A549 (cell line): Measurements from ENCODE around the gene EFEMP2. TPM values are rescaled to one million over a fixed set of nuclear protein-coding genes. Genes with fewer than 3 reads are reported as not detected.

ENCODE experiments used
- ATAC-seq, 2 experiments: fragments of 200-7000 bp in 1 of 2; fragments of >200 bp in 1 of 2; cut with Nextera tagmentation in 1 of 2; cut with Tn5 transposase in 1 of 2; 3 replicates each; pipeline versions ENCODE4 v1.8.0 to v1.9.1; 2018 to 2020; ENCODE audit warnings: mild to moderate bottlenecking in 1 of 2, moderate library complexity in 1 of 2
- CTCF ChIA-PET: fragments of 300-600 bp; sonication (Branson Sonifier 250); formaldehyde crosslinking; extraction: SDS; loops from one replicate; lab custom pipeline; 2021; ENCODE audit warnings: antibody characterized with exemption, inconsistent platforms; lab: Yijun Ruan, JAX
- POLR2A ChIA-PET: fragments of 350-600 bp; formaldehyde crosslinking; extraction: SDS; loops from one replicate; lab custom pipeline; 2021; ENCODE audit warnings: antibody characterized with exemption, inconsistent platforms; lab: Yijun Ruan, JAX
- DNase-seq, 2 experiments: peaks; one replicate each; pipeline versions ENCODE4 v3.0.0 to v3.0.0-alpha.2; 2011 to 2016; ENCODE audit warnings: low read depth in 1 of 2, low spot score in 1 of 2
- FAIRE-seq: peaks from 2 replicates; lab custom pipeline; 2011; peaks lifted over from hg19 to GRCh38; lab: Jason Lieb, UNC
- H3K27ac ChIP-seq, 2 experiments: fragments of >200 bp; sonication (Bioruptor Twin); formaldehyde crosslinking; 3 replicates each; pipeline ENCODE4 v1.5.1; 2016 to 2017
- H3K4me1 ChIP-seq: fragments of >200 bp; sonication (Bioruptor Twin); formaldehyde crosslinking; 3 replicates; pipeline ENCODE4 v1.6.1; 2016
- H3K4me2 ChIP-seq: fragments of >200 bp; sonication (Bioruptor Twin); formaldehyde crosslinking; 3 replicates; pipeline ENCODE4 v1.6.1; 2016
- H3K4me3 ChIP-seq: fragments of >200 bp; sonication (Bioruptor Twin); formaldehyde crosslinking; 3 replicates; pipeline ENCODE4 v1.5.1; 2016
- H3K9me3 ChIP-seq: fragments of >200 bp; sonication (Bioruptor Twin); formaldehyde crosslinking; 3 replicates; pipeline ENCODE4 v1.6.1; 2016
- CBX2 ChIP-seq: fragments of 200-600 bp; sonication (generic); IDR thresholded peaks from 2 replicates; pipeline ENCODE4 v1.6.1; 2016; ENCODE audit warnings: low read depth, mild to moderate bottlenecking, borderline replicate concordance
- CHD2 ChIP-seq: fragments of 150-350 bp; IDR thresholded peaks from 2 replicates; pipeline ENCODE4 v1.6.1; 2014; ENCODE audit warnings: low read length; ENCODE audit not compliant: partially characterized antibody
- EHMT2 ChIP-seq: fragments of 200-600 bp; sonication (generic); IDR thresholded peaks from 2 replicates; pipeline ENCODE4 v1.6.1; 2016; ENCODE audit warnings: antibody characterized with exemption, low read depth, mild to moderate bottlenecking, moderate library complexity
- EP300 ChIP-seq, 2 experiments: fragments of >200 bp; sonication (Bioruptor Twin); formaldehyde crosslinking; IDR thresholded peaks; 2 replicates in 1 of 2; 3 replicates in 1 of 2; pipeline ENCODE4 v1.6.1; 2016 to 2017
- ESRRA ChIP-seq: fragments of 150-350 bp; IDR thresholded peaks from 2 replicates; pipeline ENCODE4 v1.6.1; 2014; ENCODE audit warnings: mild to moderate bottlenecking, low read length, borderline replicate concordance
- FOSB ChIP-seq: fragments of 250-450 bp; sonication (Bioruptor Pico); IDR thresholded peaks from 2 replicates; pipeline ENCODE4 v1.5.0; 2020; ENCODE audit warnings: mild to moderate bottlenecking, moderate library complexity
- FOXS1 ChIP-seq: fragments of 250-450 bp; sonication (Bioruptor Pico); IDR thresholded peaks from 2 replicates; pipeline ENCODE4 v1.5.0; 2020; ENCODE audit warnings: mild to moderate bottlenecking, moderate library complexity
- GATA3 ChIP-seq: IDR thresholded peaks from 2 replicates; pipeline ENCODE4 v1.6.1; 2012; ENCODE audit warnings: borderline replicate concordance
- HDAC2 ChIP-seq: fragments of 200-600 bp; sonication (generic); IDR thresholded peaks from 2 replicates; pipeline ENCODE4 v1.6.1; 2016
- HEYL ChIP-seq: fragments of 250-450 bp; sonication (Bioruptor Pico); IDR thresholded peaks from 2 replicates; pipeline ENCODE4 v1.8.0; 2021; ENCODE audit warnings: mild to moderate bottlenecking, moderate library complexity
- HOXB5 ChIP-seq: fragments of 250-450 bp; sonication (Bioruptor Pico); IDR thresholded peaks from 2 replicates; pipeline ENCODE4 v1.5.0; 2020; ENCODE audit warnings: mild to moderate bottlenecking, moderate library complexity
- JUNB ChIP-seq: fragments of >200 bp; sonication (Bioruptor Twin); formaldehyde crosslinking; IDR thresholded peaks from 2 replicates; pipeline ENCODE4 v1.6.1; 2016
- KDM1A ChIP-seq: fragments of 200-600 bp; sonication (generic); IDR thresholded peaks from 2 replicates; pipeline ENCODE4 v1.6.1; 2016; ENCODE audit warnings: low read depth, mild to moderate bottlenecking
- KDM5A ChIP-seq: fragments of 200-600 bp; sonication (generic); IDR thresholded peaks from 2 replicates; pipeline ENCODE4 v1.6.1; 2016; ENCODE audit warnings: antibody characterized with exemption, mild to moderate bottlenecking
- MAFK ChIP-seq: fragments of 450-650 bp; IDR thresholded peaks from 2 replicates; pipeline ENCODE4 v1.6.1; 2014; ENCODE audit not compliant: partially characterized antibody
- MAZ ChIP-seq: fragments of 150-350 bp; IDR thresholded peaks from 2 replicates; pipeline ENCODE4 v1.6.1; 2014; ENCODE audit warnings: antibody characterized with exemption, low read depth, low read length, borderline replicate concordance
- MYC ChIP-seq: IDR thresholded peaks from 2 replicates; pipeline ENCODE4 v1.6.1; 2012; ENCODE audit warnings: mild to moderate bottlenecking, inconsistent platforms, low read length, improper control_type of control experiment, borderline replicate concordance
- NR3C1 ChIP-seq: fragments of >200 bp; sonication (Bioruptor Twin); formaldehyde crosslinking; IDR thresholded peaks from 3 replicates; pipeline ENCODE4 v1.6.1; 2017
- POLR2A ChIP-seq: IDR thresholded peaks from 2 replicates; pipeline ENCODE4 v1.6.1; 2012; ENCODE audit warnings: mild to moderate bottlenecking, low read length
- POLR2AphosphoS2 ChIP-seq: conservative IDR thresholded peaks from 2 replicates; pipeline ENCODE4 v1.6.1; 2012; ENCODE audit warnings: low read length, improper control_type of control experiment, inconsistent platforms
- RAD21 ChIP-seq, 2 experiments: fragments of >200 bp in 1 of 2; sonication (Bioruptor Twin) in 1 of 2; formaldehyde crosslinking in 1 of 2; IDR thresholded peaks in 1 of 2; conservative IDR thresholded peaks in 1 of 2; 2 replicates in 1 of 2; 3 replicates in 1 of 2; pipeline ENCODE4 v1.6.1; 2012 to 2018; ENCODE audit warnings: inconsistent platforms in 1 of 2
- RNF2 ChIP-seq: fragments of 200-600 bp; sonication (generic); IDR thresholded peaks from 2 replicates; pipeline ENCODE4 v1.6.1; 2016; ENCODE audit warnings: low read depth, mild to moderate bottlenecking, antibody characterized with exemption, moderate library complexity, borderline replicate concordance
- SMC3 ChIP-seq: fragments of >200 bp; sonication (Bioruptor Twin); formaldehyde crosslinking; IDR thresholded peaks from 3 replicates; pipeline ENCODE4 v1.6.1; 2018; ENCODE audit warnings: inconsistent platforms
- TFCP2L1 ChIP-seq: fragments of 250-450 bp; sonication (Bioruptor Pico); IDR thresholded peaks from 2 replicates; pipeline ENCODE4 v1.5.0; 2021; ENCODE audit warnings: mild to moderate bottlenecking
- ZC3H11A ChIP-seq: fragments of 450-650 bp; IDR thresholded peaks from 2 replicates; pipeline ENCODE4 v1.6.1; 2014; ENCODE audit warnings: antibody characterized with exemption, mild to moderate bottlenecking
- ZNF302 ChIP-seq: fragments of 250-450 bp; sonication (Bioruptor Pico); IDR thresholded peaks from 2 replicates; pipeline ENCODE4 v1.9.0; 2021; ENCODE audit warnings: inconsistent platforms, mild to moderate bottlenecking, moderate library complexity
- ZSCAN20 ChIP-seq: fragments of 250-450 bp; sonication (Bioruptor Pico); IDR thresholded peaks from 2 replicates; pipeline ENCODE4 v1.8.0; 2022; ENCODE audit warnings: mild to moderate bottlenecking, moderate library complexity
- WGBS: methylation state at CpG from one replicate; pipeline ENCODE4 v1.1.6; 2017; ENCODE audit errors: missing lambda C conversion rate; 5-methylcytosine and 5-hydroxymethylcytosine counted together
- polyA plus RNA-seq, 4 experiments: library from polyadenylated mRNA; depleted of rRNA in 3 of 4; stranded (reverse); fragments of >200 nt; fragmentation: RNase III in 1 of 4; extraction: RNeasy Plus Mini Kit Qiagen cat#74134 plus additional on column Dnase treatment in 1 of 4; gene quantifications; 2 replicates in 3 of 4; 3 replicates in 1 of 4; pipeline ENCODE4 v1.2.3, GENCODE V29; 2011 to 2017
- TF ChIP-seq, protein P1 (sequence below): IDR thresholded peaks from 2 replicates; pipeline ENCODE4 v1.6.1; 2012
- TF ChIP-seq, protein P2 (sequence below): fragments of >200 bp; sonication (Bioruptor Twin); formaldehyde crosslinking; IDR thresholded peaks from 2 replicates; pipeline ENCODE4 v1.6.1; 2016
- TF ChIP-seq, protein P3 (sequence below): fragments of 150-350 bp; IDR thresholded peaks from 2 replicates; pipeline ENCODE4 v1.6.1; 2014; ENCODE audit warnings: low read depth, mild to moderate bottlenecking, low read length
- TF ChIP-seq, protein P4 (sequence below): fragments of 250-450 bp; sonication (Bioruptor Pico); IDR thresholded peaks from 2 replicates; pipeline ENCODE4 v1.5.0; 2021; ENCODE audit warnings: mild to moderate bottlenecking, moderate library complexity, borderline replicate concordance
- TF ChIP-seq, protein P5 (sequence below): IDR thresholded peaks from 2 replicates; pipeline ENCODE4 v1.6.1; 2012; ENCODE audit warnings: low read depth, borderline replicate concordance
- TF ChIP-seq, protein P6 (sequence below): IDR thresholded peaks from 2 replicates; pipeline ENCODE4 v1.6.1; 2012
- TF ChIP-seq, protein P7 (sequence below): fragments of 200-600 bp; sonication (generic); IDR thresholded peaks from 2 replicates; pipeline ENCODE4 v1.6.1; 2016; ENCODE audit warnings: antibody characterized with exemption, mild to moderate bottlenecking, moderate library complexity

The EFEMP2 gene
- polyA plus RNA-seq, 2 of the 4 experiments (the other 2 are of a cell fraction), result 1.3 to 1.4 TPM

DNA sequence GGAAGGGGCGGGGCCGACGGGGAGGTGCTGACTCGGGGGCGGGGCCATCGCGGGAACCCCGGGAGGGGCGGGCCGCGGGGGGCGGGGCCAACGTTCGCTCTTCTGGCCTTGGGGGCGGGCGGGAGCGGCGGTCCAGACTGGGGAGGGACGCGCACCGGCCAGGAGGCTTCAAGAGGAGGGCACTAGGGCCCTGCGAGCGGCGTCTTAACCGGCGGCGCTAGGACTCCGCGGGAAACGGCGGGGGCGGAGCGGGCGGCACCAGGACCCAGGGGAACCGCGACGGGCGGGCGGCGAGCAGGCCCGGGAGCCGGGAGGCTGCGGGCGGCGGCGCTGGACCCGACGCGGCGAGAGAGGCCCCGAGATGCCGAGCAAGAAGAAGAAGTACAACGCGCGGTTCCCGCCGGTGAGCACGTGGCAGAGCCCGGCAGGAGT lies 46.6 kb upstream of the EFEMP2 start, which contains the start of gene DRAP1:
Gene DRAP1, plus strand, starts transcription at position 286 of the 432 bp plus-strand sequence. Its CDS starts 76 bp downstream, at position 362.
- FAIRE-seq, result no peak
- peak; percentile 86 to 99 for DNase-seq
- POLR2A ChIA-PET, result interaction anchor here (1.0 to 1.9 kb wide), 3 partner anchors 19 to 31 kb away, joined by 5 to 7 read pairs (median 7); partner anchors contain the start of genes CCDC85B, FIBP and FOSL1
- Histone ChIP-seq H3K4me3 (peak within 1 kb of the TSS; percentile 97), H3K27ac (peak within 1 kb of the TSS; percentile 95 to 100), H3K4me2 (peak within 1 kb of the TSS; percentile 98), H3K9me3 (no peaks in the 10 kb centered on the region), H3K4me1 (peaks cover 49% of the 10 kb centered on the region)
- CTCF ChIA-PET, result interaction anchor here (1.2 to 31.6 kb wide), 3 partner anchors 25 to 69 kb away, joined by 3 to 618 read pairs (median 8); partner anchors contain the start of genes CCDC85B, FIBP and FOSL1
- no CpG with 5 or more reads among the region's 59 CpGs for WGBS
- ATAC-seq, result peak; percentile 65 to 81
- TF ChIP-seq FOSB (CRISPR knock-in tag), result no peak
- no peak for TF ChIP-seq HDAC2
- TF ChIP-seq, protein P1, sequence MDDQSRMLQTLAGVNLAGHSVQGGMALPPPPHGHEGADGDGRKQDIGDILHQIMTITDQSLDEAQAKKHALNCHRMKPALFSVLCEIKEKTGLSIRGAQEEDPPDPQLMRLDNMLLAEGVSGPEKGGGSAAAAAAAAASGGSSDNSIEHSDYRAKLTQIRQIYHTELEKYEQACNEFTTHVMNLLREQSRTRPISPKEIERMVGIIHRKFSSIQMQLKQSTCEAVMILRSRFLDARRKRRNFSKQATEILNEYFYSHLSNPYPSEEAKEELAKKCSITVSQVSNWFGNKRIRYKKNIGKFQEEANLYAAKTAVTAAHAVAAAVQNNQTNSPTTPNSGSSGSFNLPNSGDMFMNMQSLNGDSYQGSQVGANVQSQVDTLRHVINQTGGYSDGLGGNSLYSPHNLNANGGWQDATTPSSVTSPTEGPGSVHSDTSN, result peak; percentile 95
- no peak for TF ChIP-seq JUNB
- TF ChIP-seq CBX2, result no peak
- TF ChIP-seq POLR2A, result peak; percentile 50
- TF ChIP-seq ESRRA, result no peak
- TF ChIP-seq, protein P2, sequence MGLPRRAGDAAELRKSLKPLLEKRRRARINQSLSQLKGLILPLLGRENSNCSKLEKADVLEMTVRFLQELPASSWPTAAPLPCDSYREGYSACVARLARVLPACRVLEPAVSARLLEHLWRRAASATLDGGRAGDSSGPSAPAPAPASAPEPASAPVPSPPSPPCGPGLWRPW, result no peak
- TF ChIP-seq, protein P3, sequence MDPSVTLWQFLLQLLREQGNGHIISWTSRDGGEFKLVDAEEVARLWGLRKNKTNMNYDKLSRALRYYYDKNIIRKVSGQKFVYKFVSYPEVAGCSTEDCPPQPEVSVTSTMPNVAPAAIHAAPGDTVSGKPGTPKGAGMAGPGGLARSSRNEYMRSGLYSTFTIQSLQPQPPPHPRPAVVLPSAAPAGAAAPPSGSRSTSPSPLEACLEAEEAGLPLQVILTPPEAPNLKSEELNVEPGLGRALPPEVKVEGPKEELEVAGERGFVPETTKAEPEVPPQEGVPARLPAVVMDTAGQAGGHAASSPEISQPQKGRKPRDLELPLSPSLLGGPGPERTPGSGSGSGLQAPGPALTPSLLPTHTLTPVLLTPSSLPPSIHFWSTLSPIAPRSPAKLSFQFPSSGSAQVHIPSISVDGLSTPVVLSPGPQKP, result no peak
- TF ChIP-seq EHMT2, result no peak
- no peak for TF ChIP-seq TFCP2L1 (CRISPR knock-in tag)
- TF ChIP-seq KDM1A, result no peak
- TF ChIP-seq ZNF302 (CRISPR knock-in tag), result no peak
- TF ChIP-seq, protein P4, sequence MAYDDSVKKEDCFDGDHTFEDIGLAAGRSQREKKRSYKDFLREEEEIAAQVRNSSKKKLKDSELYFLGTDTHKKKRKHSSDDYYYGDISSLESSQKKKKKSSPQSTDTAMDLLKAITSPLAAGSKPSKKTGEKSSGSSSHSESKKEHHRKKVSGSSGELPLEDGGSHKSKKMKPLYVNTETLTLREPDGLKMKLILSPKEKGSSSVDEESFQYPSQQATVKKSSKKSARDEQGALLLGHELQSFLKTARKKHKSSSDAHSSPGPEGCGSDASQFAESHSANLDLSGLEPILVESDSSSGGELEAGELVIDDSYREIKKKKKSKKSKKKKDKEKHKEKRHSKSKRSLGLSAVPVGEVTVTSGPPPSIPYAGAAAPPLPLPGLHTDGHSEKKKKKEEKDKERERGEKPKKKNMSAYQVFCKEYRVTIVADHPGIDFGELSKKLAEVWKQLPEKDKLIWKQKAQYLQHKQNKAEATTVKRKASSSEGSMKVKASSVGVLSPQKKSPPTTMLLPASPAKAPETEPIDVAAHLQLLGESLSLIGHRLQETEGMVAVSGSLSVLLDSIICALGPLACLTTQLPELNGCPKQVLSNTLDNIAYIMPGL, result no peak
- TF ChIP-seq, protein P5, sequence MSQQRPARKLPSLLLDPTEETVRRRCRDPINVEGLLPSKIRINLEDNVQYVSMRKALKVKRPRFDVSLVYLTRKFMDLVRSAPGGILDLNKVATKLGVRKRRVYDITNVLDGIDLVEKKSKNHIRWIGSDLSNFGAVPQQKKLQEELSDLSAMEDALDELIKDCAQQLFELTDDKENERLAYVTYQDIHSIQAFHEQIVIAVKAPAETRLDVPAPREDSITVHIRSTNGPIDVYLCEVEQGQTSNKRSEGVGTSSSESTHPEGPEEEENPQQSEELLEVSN, result peak; percentile 36; the same call in 1 of the 2 replicates
- peak; percentile 65; the same call in 1 of the 2 replicates for TF ChIP-seq GATA3
- TF ChIP-seq CHD2, result no peak
- no peak for TF ChIP-seq KDM5A
- TF ChIP-seq, protein P6, sequence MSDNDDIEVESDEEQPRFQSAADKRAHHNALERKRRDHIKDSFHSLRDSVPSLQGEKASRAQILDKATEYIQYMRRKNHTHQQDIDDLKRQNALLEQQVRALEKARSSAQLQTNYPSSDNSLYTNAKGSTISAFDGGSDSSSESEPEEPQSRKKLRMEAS, result peak; percentile 85
- peak; percentile 88; the same call in 1 of the 2 replicates for TF ChIP-seq MAZ
- no peak for TF ChIP-seq RNF2
- TF ChIP-seq SMC3, result no peak; the same call in 2 of the 3 replicates
- no peak for TF ChIP-seq HOXB5 (CRISPR knock-in tag)
- peak; percentile 18 to 40; a peak in 2 of 5 replicates for TF ChIP-seq RAD21 (conservative IDR thresholded peaks at IDR 0.05 in 1 of 2, IDR thresholded peaks at IDR 0.05 in 1 of 2)
- no peak for TF ChIP-seq HEYL (CRISPR knock-in tag)
- TF ChIP-seq ZSCAN20 (CRISPR knock-in tag), result no peak
- TF ChIP-seq ZC3H11A, result no peak
- no peak; the same call in 1 of the 2 replicates for TF ChIP-seq FOXS1
- TF ChIP-seq EP300 (IDR thresholded peaks at IDR 0.05), result peak in 1 of 2 experiments; percentile 31; a peak in 1 of 5 replicates
- TF ChIP-seq, protein P7, sequence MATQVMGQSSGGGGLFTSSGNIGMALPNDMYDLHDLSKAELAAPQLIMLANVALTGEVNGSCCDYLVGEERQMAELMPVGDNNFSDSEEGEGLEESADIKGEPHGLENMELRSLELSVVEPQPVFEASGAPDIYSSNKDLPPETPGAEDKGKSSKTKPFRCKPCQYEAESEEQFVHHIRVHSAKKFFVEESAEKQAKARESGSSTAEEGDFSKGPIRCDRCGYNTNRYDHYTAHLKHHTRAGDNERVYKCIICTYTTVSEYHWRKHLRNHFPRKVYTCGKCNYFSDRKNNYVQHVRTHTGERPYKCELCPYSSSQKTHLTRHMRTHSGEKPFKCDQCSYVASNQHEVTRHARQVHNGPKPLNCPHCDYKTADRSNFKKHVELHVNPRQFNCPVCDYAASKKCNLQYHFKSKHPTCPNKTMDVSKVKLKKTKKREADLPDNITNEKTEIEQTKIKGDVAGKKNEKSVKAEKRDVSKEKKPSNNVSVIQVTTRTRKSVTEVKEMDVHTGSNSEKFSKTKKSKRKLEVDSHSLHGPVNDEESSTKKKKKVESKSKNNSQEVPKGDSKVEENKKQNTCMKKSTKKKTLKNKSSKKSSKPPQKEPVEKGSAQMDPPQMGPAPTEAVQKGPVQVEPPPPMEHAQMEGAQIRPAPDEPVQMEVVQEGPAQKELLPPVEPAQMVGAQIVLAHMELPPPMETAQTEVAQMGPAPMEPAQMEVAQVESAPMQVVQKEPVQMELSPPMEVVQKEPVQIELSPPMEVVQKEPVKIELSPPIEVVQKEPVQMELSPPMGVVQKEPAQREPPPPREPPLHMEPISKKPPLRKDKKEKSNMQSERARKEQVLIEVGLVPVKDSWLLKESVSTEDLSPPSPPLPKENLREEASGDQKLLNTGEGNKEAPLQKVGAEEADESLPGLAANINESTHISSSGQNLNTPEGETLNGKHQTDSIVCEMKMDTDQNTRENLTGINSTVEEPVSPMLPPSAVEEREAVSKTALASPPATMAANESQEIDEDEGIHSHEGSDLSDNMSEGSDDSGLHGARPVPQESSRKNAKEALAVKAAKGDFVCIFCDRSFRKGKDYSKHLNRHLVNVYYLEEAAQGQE, result no peak; the same call in 1 of the 2 replicates
- TF ChIP-seq MYC, result peak; percentile 65; the same call in 1 of the 2 replicates
- TF ChIP-seq NR3C1, result no peak
- no peak for TF ChIP-seq POLR2AphosphoS2
- no peak for TF ChIP-seq MAFK
